Fibroblast of skin of right biceps (primary cell): ENCODE data around the gene DEFB115.
"Not testable (repeated sequence)": the region's sequence is repeated elsewhere in the genome, so short reads cannot be mapped to it uniquely, and the experiment has no call there.

Experiments used
- DNase-seq: peaks from one replicate; pipeline ENCODE4 v3.0.0-alpha.2; 2013

The DEFB115 gene, protein sequence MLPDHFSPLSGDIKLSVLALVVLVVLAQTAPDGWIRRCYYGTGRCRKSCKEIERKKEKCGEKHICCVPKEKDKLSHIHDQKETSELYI

DNA sequence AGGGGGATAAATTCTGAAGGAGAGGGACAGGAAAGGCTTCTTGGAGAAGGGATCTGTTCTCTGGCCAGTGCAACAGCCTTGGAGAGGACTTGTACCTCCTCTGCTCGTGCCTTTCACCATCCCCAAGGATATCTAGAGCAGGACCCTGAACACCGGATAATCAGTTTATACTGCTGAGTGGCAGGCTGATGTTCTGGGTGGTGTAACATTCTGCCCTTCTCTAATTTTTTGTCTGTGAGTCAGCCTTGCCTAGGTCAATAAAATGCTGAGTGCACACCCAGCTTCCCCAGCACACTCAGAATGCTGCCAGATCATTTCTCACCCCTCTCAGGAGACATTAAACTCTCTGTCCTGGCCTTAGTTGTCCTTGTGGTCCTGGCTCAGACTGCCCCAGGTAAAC lies at the start of gene DEFB115:
Gene DEFB115, plus strand, starts transcription at position 301 of the 400 bp plus-strand sequence. Its CDS starts 0 bp downstream, at position 301.
- DNase-seq, result no peak

DNA sequence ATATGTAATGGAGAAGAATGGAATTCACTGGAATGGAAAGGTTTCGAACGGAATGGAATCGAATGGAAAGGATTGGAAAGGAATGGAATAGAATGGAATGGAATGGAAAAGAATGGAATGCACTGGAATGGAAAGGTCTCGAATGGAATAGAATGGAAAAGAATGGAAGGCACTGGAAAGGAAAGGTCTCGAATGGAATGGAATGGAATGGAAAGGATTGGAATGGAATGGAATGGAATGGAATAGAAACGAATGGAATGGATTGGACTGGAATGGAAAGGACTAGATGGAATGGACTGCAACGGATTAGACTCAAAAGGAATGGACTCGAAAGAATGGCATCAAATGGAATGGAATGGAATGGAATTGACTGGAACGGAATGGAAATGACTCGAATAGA lies 20.5 kb upstream of the DEFB115 start:
- DNase-seq, result no peak

DNA sequence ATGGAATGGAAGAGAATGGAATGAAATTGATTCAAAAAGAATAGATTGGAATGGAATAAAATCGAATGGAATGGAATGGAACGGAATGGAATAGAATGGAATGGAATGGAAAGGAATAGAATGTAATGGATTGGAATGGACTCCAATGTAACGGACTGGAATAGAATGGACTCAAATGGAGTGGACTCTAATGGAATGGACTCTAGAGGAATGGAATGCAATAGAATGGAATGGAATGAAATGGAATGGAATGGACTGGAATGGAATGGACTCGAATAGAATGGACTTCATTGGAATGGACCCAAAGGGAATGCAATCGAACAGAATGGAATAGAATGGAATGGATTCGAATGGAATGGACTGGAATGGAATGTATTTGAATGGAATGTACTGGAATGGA lies 19.7 kb upstream of the DEFB115 start:
- DNase-seq, result no peak

DNA sequence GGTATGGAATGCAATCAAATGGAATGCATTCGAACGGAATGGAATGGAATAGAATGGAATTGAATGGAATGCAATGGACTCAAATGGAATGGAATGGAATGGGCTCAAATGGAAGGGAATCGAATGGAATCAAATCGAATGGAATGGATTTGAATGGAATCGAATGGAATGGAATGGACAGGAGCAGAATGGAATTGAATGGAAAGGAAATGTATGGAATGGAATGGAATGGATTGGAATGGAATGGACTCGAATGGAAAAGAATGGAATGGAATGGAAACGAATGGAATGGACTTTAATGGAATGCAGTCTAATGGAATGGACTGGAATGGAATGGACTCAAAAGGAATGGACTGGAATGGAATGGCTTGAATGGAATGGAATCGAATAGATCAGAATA lies 18.3 kb upstream of the DEFB115 start:
- no peak for DNase-seq

DNA sequence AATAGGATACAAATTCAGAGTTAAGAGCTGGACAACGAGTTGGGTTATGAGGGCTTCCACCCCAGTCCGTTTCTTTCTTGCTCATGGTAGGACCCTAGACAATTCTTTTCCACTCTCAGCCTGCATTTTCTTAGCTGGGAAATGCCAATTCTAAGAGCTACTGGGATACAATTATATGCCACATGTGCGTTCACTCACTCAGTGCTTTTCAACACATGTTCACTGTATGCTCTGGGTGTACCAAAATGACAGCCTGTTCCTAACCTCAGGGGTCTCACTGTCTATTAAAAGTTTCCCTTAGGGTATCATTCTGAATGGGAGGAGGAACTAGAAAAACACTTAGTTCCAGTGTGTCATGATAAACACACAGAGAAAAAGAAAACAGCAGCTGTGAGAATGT lies 505 bp upstream of the DEFB115 start:
- no peak for DNase-seq

DNA sequence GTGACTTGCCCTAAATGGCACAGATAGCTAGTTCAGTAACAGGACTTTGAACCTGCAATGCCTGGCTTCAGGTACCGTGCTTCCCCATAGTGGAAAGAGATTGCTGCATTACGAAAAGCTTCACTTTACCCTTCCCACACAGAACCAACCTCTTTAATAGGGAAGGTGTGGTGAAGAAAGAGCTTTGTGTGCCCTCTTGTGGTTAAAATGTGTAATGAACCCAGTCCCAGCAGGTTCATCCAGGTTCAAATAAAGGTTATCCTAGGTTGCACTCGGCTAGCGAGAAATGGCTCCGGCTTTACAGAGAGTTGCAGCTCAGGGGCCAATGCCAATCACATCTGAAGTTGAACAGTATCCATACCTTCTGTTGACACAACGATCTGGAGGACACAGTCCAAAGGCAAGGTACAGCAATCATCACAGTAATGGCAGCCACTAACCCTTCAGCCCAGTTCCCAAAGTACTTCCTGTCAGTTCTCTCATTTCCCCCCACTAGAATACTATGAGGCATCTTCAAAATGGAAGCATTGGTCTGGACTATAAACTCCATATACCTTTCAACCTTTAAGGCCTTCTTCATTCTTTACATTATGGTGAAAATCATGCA lies 3.0 kb downstream of the DEFB115 start:
- DNase-seq, result no peak

DNA sequence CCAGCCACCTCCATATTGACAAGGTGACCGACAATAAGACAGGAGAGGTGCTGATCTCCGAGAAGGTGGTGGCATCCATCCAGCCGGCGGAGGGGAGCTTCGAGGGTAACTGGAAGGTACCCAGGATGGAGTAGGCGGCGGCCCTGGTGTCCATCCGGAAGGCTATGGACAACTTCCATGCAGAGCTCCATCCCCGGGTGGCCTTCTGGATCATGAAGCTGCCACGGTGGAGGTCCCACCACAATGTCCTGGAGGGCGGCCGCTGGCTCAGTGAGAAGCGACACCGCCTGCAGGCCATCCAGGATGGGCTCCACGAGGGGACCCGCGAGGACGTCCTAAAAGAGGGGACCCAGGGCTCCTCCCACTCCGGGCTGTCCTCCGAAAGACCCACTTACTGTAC lies 17.0 kb downstream of the DEFB115 start:
- no peak for DNase-seq

DNA sequence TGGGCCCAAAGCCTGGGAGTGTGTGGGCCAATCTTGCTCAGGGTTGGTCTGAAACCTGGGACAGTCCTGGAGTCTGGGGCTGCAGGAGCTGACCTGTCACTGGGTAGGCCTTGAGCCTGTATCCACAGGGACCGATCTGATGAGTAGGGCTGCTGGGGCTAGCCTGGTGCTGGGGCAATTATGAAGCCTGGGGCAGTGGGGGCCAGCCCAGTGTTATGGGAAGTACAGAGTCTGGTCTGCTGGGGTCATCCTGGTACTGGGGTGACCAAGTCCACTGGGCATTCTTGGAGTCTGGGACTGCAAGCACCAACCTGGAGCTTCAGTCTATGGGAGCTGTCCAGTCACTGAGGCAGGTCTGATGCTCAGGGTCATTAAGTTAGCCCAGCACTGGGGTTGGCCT lies 20.7 kb downstream of the DEFB115 start:
- DNase-seq, result no peak

DNA sequence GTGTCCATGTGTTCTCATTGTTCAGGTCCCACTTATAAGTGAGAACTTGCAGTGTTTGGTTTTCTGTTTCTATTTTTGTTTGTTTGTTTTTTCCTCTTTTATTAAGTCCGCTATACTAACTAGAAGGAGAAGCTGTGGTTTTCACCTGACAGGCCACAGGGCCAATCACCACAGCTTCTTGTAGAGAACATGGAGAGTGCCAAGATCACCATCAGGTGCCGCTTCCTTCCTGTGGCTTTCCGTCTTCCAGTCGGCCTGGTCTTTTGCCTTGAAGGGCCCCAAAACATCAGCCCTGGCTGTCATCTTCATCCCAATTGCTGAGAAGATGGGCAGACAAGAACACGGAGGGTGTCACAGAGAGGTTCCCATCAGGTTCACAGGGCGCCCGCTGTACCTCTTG lies 27.5 kb downstream of the DEFB115 start:
- DNase-seq, result not testable (repeated sequence)

DNA sequence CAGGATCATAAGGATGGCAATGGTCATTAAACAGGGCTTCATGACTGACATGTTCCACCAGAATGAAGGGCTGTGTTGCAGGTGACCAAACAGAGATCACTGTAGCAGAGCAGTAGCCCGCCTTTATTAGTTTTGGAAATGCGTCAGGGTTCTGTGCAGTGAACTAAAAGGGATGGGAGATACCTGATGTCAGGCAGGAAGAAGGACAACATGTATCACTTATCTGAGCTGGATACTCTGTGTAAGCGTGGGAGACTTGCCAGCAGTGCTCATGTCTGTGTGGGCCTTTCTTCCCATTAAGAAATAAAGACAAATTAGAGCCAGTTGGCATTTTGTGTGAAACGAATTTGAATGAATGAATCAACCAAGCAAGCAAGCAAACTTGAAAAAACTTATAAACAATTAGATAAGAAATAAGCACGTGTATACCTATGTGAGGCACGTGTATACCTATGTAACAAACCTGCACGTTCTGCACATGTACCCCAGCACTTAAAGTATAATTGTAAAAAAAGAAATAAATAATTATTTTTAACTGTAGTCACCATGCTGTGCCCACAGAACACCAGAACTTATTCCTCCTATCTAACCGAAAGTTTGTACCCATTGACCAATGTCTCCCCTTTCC lies 51.2 kb downstream of the DEFB115 start, which contains the start of gene DEFB116:
Gene DEFB116, minus strand, starts transcription at position 51 of the 628 bp plus-strand sequence. Its CDS starts 0 bp downstream, at position 51.
- DNase-seq, result no peak
